Measurements from ENCODE around the gene TSSK1B. TPM values are rescaled to one million over a fixed set of nuclear protein-coding genes. Genes with fewer than 3 reads are reported as not detected.

TSSK1B gene
- total RNA-seq, 2 experiments from 2014 or later = not detected

Other genes with a start within 250 kb of the TSSK1B start
- gene MCC, start 53.5 kb upstream of the TSSK1B start, total RNA-seq = 1 to 10 TPM; 2.4 to 2.9 TPM
- gene YTHDC2, start 78.7 kb upstream of the TSSK1B start, total RNA-seq = 10 to 100 TPM; 26.1 to 27.8 TPM